PC-3 (cell line): ENCODE measurements around the gene ACOXL. TPM values are rescaled to one million over a fixed set of nuclear protein-coding genes. Genes with fewer than 3 reads are reported as not detected.

Experiments
- ATAC-seq: fragments of 200-7000 bp; cut with Tn5 transposase; 2 replicates; pipeline ENCODE4 v1.9.1; 2020; ENCODE audit warnings: mild to moderate bottlenecking, moderate library complexity
- BruUV-seq: library from RNA; stranded (reverse); fragments of 400-500 nt; replicated peaks from 2 replicates; lab custom pipeline; 2021; lab: Mats Ljungman, UMichigan
- CTCF ChIA-PET: fragments of 300-600 bp; sonication (Branson Sonifier 250); formaldehyde crosslinking; loops from one replicate; lab custom pipeline; 2022; ENCODE audit warnings: antibody characterized with exemption; lab: Charles Lee
- POLR2A ChIA-PET: fragments of 300-600 bp; sonication (Branson Sonifier 250); formaldehyde crosslinking; loops from one replicate; lab custom pipeline; 2022; ENCODE audit warnings: antibody characterized with exemption; ENCODE audit not compliant: unreplicated experiment; lab: Charles Lee
- DNase-seq: peaks from one replicate; pipeline ENCODE4 v3.0.0-alpha.2; 2015
- H2AFZ ChIP-seq: fragments of 300-600 bp; sonication (generic); 2 replicates; pipeline ENCODE4 v1.6.0; 2016; ENCODE audit warnings: antibody characterized with exemption, low read length
- H3F3A ChIP-seq: fragments of 300-600 bp; sonication (generic); one replicate; pipeline ENCODE4 v1.6.0; 2017; ENCODE audit warnings: antibody characterized with exemption, low read length, control low read depth, mild to moderate bottlenecking; ENCODE audit not compliant: unreplicated experiment
- H3K27ac ChIP-seq: fragments of 300-600 bp; sonication (generic); 2 replicates; pipeline ENCODE4 v1.5.1; 2016; ENCODE audit warnings: mild to moderate bottlenecking, low read length
- H3K27me3 ChIP-seq: fragments of 300-600 bp; sonication (generic); 2 replicates; pipeline ENCODE4 v1.6.1; 2016; ENCODE audit warnings: low read length, mixed read lengths
- H3K36me3 ChIP-seq: fragments of 300-600 bp; sonication (generic); 2 replicates; pipeline ENCODE4 v1.6.1; 2016; ENCODE audit warnings: low read depth, mixed run types, low read length, mixed read lengths
- H3K4me1 ChIP-seq: fragments of 300-600 bp; sonication (generic); 2 replicates; pipeline ENCODE4 v1.5.1; 2016; ENCODE audit warnings: low read length; ENCODE audit not compliant: insufficient read depth
- H3K4me2 ChIP-seq: fragments of 300-600 bp; sonication (generic); 2 replicates; pipeline ENCODE4 v1.6.0; 2016; ENCODE audit warnings: low read length
- H3K4me3 ChIP-seq: fragments of 300-600 bp; sonication (generic); 2 replicates; pipeline ENCODE4 v1.5.1; 2016; ENCODE audit warnings: mild to moderate bottlenecking, low read length, mixed read lengths
- H3K79me2 ChIP-seq: fragments of 300-600 bp; sonication (generic); 2 replicates; pipeline ENCODE4 v1.6.1; 2017; ENCODE audit warnings: low read length, mixed read lengths
- H3K9ac ChIP-seq: fragments of 300-600 bp; sonication (generic); 2 replicates; pipeline ENCODE4 v1.6.0; 2016; ENCODE audit warnings: mild to moderate bottlenecking, low read length
- H3K9me2 ChIP-seq: fragments of 300-600 bp; sonication (generic); replicated peaks from 2 replicates; pipeline ENCODE4 v1.6.1; 2016; ENCODE audit warnings: mixed run types, low read length, mixed read lengths
- H3K9me3 ChIP-seq: fragments of 300-600 bp; sonication (generic); 2 replicates; pipeline ENCODE4 v1.6.1; 2016; ENCODE audit warnings: low read length, mixed read lengths
- H4K20me1 ChIP-seq: fragments of 300-600 bp; sonication (generic); 2 replicates; pipeline ENCODE4 v1.6.1; 2016; ENCODE audit warnings: low read length, mixed read lengths
- CTCF ChIP-seq: fragments of 300-600 bp; sonication (generic); conservative IDR thresholded peaks from 2 replicates; pipeline ENCODE4 v1.5.1; 2017; ENCODE audit warnings: antibody characterized with exemption, low read depth, mild to moderate bottlenecking, low read length
- EZH2 ChIP-seq: fragments of 300-600 bp; sonication (generic); IDR thresholded peaks from one replicate; pipeline ENCODE4 v1.6.1; 2017; ENCODE audit warnings: antibody characterized with exemption, mild to moderate bottlenecking, low read length; ENCODE audit not compliant: unreplicated experiment
- EZH2phosphoT487 ChIP-seq: fragments of 300-600 bp; sonication (generic); IDR thresholded peaks from 2 replicates; pipeline ENCODE4 v1.6.1; 2018; ENCODE audit warnings: mild to moderate bottlenecking, antibody characterized with exemption, low read length, borderline replicate concordance
- intact Hi-C: fragments of 100-400 bp; cut with micrococcal nuclease; formaldehyde crosslinking; loops from 2 replicates; pipeline ENCODE4 v1.9.0; 2023
- total RNA-seq: library from RNA; depleted of rRNA; stranded (reverse); fragments of >200 nt; gene quantifications from 2 replicates; pipeline ENCODE4 v1.2.3, GENCODE V29; 2014

The ACOXL gene
- total RNA-seq, 1 experiment from 2014 or later: 16.3 TPM

DNA sequence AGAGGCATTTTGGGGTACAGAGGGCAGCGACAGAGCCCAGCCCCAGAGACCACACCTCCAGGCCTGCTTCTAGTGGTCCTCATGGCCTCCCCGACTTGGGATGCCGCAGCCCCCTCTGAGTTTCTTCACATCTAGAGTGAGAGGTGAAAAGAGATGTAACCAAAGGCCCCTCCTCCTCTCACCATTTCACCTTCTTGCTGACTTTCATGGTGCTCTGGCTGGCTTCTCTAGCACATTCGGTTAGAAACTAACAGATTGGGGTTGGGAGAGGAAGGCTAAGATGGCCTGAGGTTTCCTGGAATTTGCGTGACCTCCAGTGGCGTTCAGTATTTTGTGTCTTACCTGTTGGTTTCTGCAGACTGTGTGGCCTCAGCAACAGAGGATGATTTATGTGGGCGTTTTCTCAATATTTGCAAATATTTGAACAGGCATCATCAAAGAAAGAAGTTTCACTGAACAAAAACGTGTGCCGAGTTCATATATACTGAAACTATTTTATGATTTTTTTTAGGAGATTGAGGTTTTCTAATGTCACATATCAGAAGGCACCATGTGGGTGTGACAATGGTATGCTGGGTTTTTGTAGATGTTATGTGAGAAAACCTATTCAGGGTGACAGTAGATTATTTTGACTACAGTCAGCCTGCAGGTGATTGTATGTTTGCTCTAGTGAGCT, 318.5 kb downstream of the ACOXL start:
- H2AFZ ChIP-seq: no peak overlapping the region
- no peaks in the 10 kb centered on the region for H3K79me2 ChIP-seq
- H3K4me1 ChIP-seq: no peaks in the 10 kb centered on the region
- H3K4me2 ChIP-seq: no peak overlapping the region
- H3K36me3 ChIP-seq: no peaks in the 10 kb centered on the region
- no peaks in the 10 kb centered on the region for H3F3A ChIP-seq
- DNase-seq: no peak
- POLR2A ChIA-PET: no interaction called here
- CTCF ChIA-PET: no interaction called here
- H3K9me2 ChIP-seq: no peaks in the 10 kb centered on the region
- ATAC-seq: no peak
- H3K27ac ChIP-seq: no peak overlapping the region
- intact Hi-C loops: no loop called here
- no peaks in the 10 kb centered on the region for H3K9me3 ChIP-seq
- H3K27me3 ChIP-seq: no peaks in the 10 kb centered on the region
- no peak for TF ChIP-seq CTCF
- no peak for TF ChIP-seq EZH2
- no peak for TF ChIP-seq EZH2phosphoT487
- no TSS peak for BruUV-seq
- no peak overlapping the region for H3K9ac ChIP-seq
- no peaks in the 10 kb centered on the region for H4K20me1 ChIP-seq
- H3K4me3 ChIP-seq: no peak overlapping the region

- H4K20me1 ChIP-seq: no peaks in the 10 kb centered on the region
- intact Hi-C loops: no loop called here
- H3K9me2 ChIP-seq: no peaks in the 10 kb centered on the region
- ChIA-PET POLR2A (no interaction called here), CTCF (no interaction called here)
- H3F3A ChIP-seq: no peaks in the 10 kb centered on the region
- BruUV-seq: no TSS peak
- H3K9me3 ChIP-seq: no peaks in the 10 kb centered on the region
- ATAC-seq: no peak
- H3K36me3 ChIP-seq: no peaks in the 10 kb centered on the region
- TF ChIP-seq CTCF (no peak), EZH2phosphoT487 (no peak), EZH2 (no peak)
- H3K79me2 ChIP-seq: no peaks in the 10 kb centered on the region
- no peak overlapping the region for H3K4me2 ChIP-seq
- no peaks in the 10 kb centered on the region for H3K4me1 ChIP-seq
- H3K27me3 ChIP-seq: no peaks in the 10 kb centered on the region
- no peak overlapping the region for H3K4me3 ChIP-seq
- DNase-seq: no peak
- H2AFZ ChIP-seq: no peak overlapping the region
- H3K9ac ChIP-seq: no peak overlapping the region
- H3K27ac ChIP-seq: no peak overlapping the region
Observed at GRCh38 chr2:111052621-111053020, 320.2 kb downstream of the ACOXL start.

DNA sequence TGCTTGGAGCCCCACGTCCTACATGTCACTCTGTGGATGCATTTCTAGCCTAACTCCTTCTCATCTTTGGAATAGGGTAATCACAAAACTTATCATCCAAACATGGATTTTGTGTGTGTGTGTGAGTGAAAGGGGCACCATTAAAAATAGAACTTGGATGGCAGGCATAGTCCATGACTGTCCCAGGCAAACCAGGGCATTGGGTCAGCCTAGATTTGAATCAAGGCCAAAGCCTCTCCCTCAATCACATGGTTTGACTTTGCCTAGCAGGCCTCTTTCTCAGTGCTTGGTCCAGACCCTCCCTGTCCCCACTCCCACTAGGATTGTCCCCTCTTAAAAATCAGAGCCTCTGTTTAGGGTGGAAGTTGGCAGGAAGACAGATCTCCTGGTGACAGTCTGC, 320.9 kb downstream of the ACOXL start:
- H3F3A ChIP-seq: no peaks in the 10 kb centered on the region
- no peak overlapping the region for H3K9ac ChIP-seq
- no peaks in the 10 kb centered on the region for H3K4me1 ChIP-seq
- no peaks in the 10 kb centered on the region for H4K20me1 ChIP-seq
- no peaks in the 10 kb centered on the region for H3K27me3 ChIP-seq
- DNase-seq (no peak), ATAC-seq (no peak)
- H3K9me2 ChIP-seq: no peaks in the 10 kb centered on the region
- H3K27ac ChIP-seq: no peak overlapping the region
- no TSS peak for BruUV-seq
- H3K79me2 ChIP-seq: no peaks in the 10 kb centered on the region
- H3K4me3 ChIP-seq: no peak overlapping the region
- POLR2A ChIA-PET: no interaction called here
- intact Hi-C loops: no loop called here
- no peaks in the 10 kb centered on the region for H3K9me3 ChIP-seq
- no peaks in the 10 kb centered on the region for H3K36me3 ChIP-seq
- H3K4me2 ChIP-seq: no peak overlapping the region
- TF ChIP-seq EZH2: no peak
- no peak for TF ChIP-seq CTCF
- TF ChIP-seq EZH2phosphoT487: no peak
- CTCF ChIA-PET: no interaction called here
- H2AFZ ChIP-seq: no peak overlapping the region
